Gastrocnemius medialis (tissue), 4 donors: Measurements from ENCODE around the gene TFRC.

Experiments used
- POLR2A ChIP-seq, 2 donors: fragments of 450-650 bp; IDR thresholded peaks; one replicate each; pipeline ENCODE4 v1.6.1; 2017; ENCODE audit warnings: antibody characterized with exemption in 2 of 2, mild to moderate bottlenecking in 2 of 2, moderate library complexity in 2 of 2
- TF ChIP-seq, protein P1 (sequence below), 5 experiments: fragments of 450-650 bp in 3 of 5; fragments of 200-600 bp in 2 of 5; sonication (generic) in 2 of 5; IDR thresholded peaks in 4 of 5; conservative IDR thresholded peaks in 1 of 5; 1 replicate in 4 of 5; 2 replicates in 1 of 5; pipeline ENCODE4 v1.5.1; 2016 to 2019; ENCODE audit warnings: antibody characterized with exemption in 5 of 5, mild to moderate bottlenecking in 3 of 5, moderate library complexity in 3 of 5

DNA sequence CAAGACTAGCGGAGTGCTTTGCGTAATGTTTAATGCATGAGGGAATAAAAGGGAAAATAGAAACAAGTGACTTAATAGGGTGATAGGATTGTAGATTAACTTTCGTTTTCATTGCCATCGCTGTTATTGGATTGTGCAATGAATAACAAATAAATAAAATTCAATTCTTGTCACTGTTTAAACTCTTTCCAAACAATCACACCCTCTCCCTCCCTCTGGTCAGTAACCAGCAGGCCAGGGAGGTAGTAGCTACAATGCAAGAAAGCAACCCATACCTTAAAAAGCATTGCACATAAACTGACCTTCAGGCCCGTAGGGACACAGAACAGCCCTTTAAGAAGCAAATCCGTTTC, 705 bp upstream of the TFRC start:
- TF ChIP-seq, protein P1, sequence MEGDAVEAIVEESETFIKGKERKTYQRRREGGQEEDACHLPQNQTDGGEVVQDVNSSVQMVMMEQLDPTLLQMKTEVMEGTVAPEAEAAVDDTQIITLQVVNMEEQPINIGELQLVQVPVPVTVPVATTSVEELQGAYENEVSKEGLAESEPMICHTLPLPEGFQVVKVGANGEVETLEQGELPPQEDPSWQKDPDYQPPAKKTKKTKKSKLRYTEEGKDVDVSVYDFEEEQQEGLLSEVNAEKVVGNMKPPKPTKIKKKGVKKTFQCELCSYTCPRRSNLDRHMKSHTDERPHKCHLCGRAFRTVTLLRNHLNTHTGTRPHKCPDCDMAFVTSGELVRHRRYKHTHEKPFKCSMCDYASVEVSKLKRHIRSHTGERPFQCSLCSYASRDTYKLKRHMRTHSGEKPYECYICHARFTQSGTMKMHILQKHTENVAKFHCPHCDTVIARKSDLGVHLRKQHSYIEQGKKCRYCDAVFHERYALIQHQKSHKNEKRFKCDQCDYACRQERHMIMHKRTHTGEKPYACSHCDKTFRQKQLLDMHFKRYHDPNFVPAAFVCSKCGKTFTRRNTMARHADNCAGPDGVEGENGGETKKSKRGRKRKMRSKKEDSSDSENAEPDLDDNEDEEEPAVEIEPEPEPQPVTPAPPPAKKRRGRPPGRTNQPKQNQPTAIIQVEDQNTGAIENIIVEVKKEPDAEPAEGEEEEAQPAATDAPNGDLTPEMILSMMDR (IDR thresholded peaks at IDR 0.05 in 4 of 5, conservative IDR thresholded peaks at IDR 0.05 in 1 of 5), result no peak
- no peak for TF ChIP-seq POLR2A (IDR thresholded peaks at IDR 0.05)
